Activated CD4-positive, alpha-beta T cell treated with anti-CD3 and anti-CD28 coated beads, Interleukin-10, Interleukin-2, amounts not matched to agents 100 ng/mL and 50 ng/mL, durations not matched to agents 16 hours and 8 hours (primary cell): ENCODE data around the gene CDV3.

Experiments
- DNase-seq: peaks from one replicate; pipeline ENCODE4 v3.0.0-alpha.2; 2020

The CDV3 gene

DNA sequence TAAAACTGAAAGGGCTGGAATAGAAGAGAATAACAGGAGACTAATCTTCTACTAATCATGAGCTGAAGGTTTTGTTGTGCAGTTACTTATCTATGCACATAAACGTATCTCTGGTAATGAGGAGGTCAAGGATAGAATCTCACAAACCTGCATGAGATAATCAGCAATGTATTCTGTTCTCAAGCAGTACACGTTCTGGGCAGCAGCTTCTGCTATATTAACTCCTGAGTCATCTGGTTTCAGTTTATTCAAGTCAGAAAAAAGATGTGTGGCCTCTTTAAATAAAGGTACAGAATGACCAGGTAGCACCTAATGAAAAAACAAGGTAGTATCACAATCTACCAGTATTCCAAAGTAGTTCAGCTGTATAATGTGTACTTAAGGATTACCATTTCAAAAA lies 34.9 kb downstream of the CDV3 start:
- no peak for DNase-seq

- no peak for DNase-seq
Measured at GRCh38 chr3:133610031-133610430, 36.5 kb downstream of the CDV3 start.

GRCh38 chr3:133611534-133611933 lies 38.0 kb downstream of the CDV3 start:
- DNase-seq: no peak

GRCh38 chr3:133620066-133620784 lies 46.7 kb downstream of the CDV3 start:
- DNase-seq: peak; percentile 23

GRCh38 chr3:133627789-133628188 lies 54.3 kb downstream of the CDV3 start:
- no peak for DNase-seq

- no peak for DNase-seq
Measured at GRCh38 chr3:133629146-133629545, 55.7 kb downstream of the CDV3 start.

GRCh38 chr3:133633439-133633838 lies 60.0 kb downstream of the CDV3 start:
- no peak for DNase-seq
